ENCODE measurements around the gene CLEC7A.

GRCh38 chr12:10068644-10069043 is 61.4 kb downstream of the CLEC7A start:
- TF ChIP-seq, protein P1, sequence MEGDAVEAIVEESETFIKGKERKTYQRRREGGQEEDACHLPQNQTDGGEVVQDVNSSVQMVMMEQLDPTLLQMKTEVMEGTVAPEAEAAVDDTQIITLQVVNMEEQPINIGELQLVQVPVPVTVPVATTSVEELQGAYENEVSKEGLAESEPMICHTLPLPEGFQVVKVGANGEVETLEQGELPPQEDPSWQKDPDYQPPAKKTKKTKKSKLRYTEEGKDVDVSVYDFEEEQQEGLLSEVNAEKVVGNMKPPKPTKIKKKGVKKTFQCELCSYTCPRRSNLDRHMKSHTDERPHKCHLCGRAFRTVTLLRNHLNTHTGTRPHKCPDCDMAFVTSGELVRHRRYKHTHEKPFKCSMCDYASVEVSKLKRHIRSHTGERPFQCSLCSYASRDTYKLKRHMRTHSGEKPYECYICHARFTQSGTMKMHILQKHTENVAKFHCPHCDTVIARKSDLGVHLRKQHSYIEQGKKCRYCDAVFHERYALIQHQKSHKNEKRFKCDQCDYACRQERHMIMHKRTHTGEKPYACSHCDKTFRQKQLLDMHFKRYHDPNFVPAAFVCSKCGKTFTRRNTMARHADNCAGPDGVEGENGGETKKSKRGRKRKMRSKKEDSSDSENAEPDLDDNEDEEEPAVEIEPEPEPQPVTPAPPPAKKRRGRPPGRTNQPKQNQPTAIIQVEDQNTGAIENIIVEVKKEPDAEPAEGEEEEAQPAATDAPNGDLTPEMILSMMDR (conservative IDR thresholded peaks at IDR 0.05; ENCODE audit: low read length): no peak
- no peak for TF ChIP-seq EZH2phosphoT487 (IDR thresholded peaks at IDR 0.05; ENCODE audit: borderline replicate concordance, low read depth, low read length)

Measured in OCI-LY7 (cell line).